HG02943 (cell line): ENCODE data around the gene HSD17B11.
"Not testable (repeated sequence)": the region's sequence is repeated elsewhere in the genome, so short reads cannot be mapped to it uniquely, and the experiment has no call there.

Experiments
- ATAC-seq: cut with Tn5 transposase; IDR thresholded peaks from one replicate; pipeline ENCODE4 v1.9.1; 2021; ENCODE audit warnings: mild to moderate bottlenecking, low read depth, moderate library complexity; ENCODE audit not compliant: unreplicated experiment

HSD17B11 gene

DNA sequence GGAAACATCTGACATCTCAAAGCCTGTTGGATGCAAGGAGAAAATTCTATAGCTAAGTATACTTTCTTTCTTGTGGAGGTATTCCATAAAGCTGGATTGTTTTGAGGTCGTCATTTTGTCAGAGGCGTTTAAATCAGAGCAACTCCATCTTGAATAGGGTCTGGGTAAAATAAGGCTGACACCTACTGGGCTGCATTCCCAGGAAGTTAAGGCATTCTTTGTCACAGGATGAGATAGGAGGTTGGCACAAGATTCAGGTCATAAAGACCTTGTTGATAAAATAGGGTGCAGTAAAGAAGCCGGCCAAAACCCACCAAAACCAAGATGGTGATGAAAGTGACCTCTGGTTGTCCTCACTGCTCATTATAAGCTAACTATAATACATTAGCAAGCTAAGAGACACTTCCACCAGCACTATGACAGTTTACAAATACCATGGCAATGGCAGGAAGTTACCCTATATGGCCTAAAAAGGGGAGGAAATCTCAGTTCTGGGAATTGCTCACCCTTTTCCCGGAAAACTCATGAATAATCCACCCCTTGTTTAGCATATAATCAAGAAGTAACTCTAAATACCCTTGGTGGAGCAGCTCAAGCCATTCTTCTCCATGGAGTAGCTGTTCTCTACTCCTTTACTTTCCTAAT is 80.2 kb downstream of the HSD17B11 start:
- no peak for ATAC-seq

DNA sequence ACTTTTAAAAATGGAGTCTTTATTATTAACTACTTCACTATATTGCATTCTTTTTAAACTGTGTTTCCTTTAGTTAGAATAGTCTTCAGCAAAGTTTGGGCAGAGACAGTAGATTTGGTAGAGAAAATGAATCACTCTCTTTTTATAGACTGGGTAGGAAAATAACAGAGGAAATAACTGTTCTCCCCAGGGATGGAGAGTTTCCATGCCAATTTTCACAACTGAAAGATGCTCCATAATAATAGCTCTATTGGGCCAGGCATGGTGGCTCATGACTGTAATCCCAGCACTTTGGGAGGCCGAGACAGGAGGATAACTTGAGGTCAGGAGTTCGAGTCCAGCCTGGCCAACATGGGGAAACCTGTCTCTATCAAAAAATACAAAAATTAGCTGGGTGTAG is 81.4 kb downstream of the HSD17B11 start:
- ATAC-seq: no peak

DNA sequence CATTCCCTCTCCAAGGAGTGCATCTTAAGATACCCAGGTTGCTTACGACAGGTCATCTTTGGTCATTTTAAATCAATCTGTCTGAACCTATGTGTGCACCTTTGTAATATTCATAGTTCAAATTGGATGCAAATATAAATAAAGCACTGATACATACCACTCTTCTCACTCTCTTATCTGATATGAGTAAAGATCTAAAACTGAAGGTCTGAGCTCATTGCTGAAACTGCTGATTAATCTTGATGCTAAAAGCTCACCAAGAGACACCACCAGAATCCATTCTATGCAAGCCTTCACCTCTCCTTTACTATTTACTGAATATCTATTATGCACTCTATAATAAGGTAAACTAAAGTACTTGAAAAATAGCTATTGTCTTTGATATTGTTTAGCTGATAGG is 84.9 kb downstream of the HSD17B11 start:
- ATAC-seq: no peak

DNA sequence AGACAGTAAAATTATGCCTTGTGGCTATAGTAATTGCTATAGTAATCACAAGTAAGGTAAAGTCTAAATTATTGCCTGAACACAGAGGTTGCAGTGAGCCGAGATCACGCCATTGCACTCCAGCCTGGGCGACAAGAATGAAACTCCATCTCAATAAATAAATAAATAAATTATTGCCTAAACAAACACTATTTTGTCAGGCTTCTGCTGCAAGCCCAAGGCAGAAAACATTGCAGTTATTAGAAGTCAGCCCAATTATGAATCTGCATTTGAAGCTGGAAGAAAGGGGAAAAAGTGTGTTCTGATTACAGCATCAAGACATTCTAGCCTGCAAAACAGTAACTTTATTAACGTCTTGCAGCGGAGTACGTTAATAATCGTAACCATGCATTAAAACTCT is 85.4 kb downstream of the HSD17B11 start:
- no peak for ATAC-seq

DNA sequence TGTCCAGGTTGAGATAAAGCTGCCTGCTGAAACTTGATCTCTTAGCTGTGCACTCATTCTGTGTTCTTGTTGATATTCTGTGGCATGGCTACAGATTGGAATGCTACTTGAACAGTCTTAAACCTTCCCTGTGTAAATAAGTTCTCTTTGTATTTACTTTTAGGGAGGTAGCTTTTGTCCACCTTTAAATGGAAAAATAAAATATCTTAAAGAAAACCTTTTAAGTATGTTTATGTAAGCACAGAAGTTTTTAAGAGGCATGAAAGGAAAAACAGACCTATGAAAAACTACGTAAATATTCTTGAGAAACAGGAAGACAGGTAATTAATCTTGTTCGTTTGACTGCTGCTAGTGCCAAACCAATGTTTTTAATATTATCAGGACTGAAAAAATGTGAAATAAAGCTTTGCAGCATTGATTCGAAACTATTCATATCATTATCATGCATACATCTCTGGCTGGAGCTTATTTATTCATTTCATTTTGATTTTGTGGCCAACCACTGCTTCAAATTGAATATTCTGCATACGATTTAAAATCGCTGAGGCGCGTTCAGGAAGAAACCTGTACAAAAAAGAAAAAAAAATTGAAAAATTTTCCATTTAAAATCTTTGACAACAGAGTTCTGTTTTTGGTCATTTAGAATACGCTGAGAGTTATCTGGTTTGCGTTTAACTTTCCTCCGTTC is 86.1 kb downstream of the HSD17B11 start:
- ATAC-seq: no peak

DNA sequence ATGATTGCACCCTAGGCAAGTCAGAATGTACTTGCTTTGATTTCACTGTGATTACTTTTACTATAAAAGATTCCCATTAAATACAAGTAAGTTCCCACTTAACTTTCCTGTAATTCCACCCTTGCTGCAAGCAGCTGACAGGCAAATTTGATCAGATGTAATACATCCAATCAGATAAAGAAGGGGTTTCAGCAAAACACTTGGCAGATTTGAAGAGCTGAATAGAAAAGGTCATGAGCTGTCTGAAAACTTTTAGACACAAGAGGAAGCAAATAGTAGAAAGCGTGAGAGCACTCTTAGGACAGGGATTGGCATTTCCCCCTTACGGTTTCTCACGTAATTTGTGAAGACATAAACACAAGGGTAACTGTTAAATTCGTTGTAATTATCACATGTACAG is 91.1 kb downstream of the HSD17B11 start:
- no peak for ATAC-seq

DNA sequence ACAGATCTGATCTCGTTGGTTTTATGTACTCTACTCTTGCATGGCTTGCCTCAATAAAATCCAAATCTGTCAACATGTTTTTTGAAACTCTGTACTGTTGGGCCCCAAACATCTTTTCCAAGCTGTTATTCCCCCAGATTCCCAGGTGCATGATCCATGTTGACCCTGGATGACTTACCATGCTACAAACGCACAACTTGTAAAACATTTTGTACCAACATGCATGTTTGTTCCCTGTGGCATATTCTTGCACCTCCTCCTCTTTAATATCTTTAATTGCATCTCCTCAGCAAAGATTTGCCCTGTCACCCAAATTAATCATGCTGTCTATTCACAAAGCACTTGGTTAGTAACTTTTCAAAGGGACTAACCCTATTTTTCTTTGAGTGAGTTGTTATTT is 92.6 kb downstream of the HSD17B11 start:
- ATAC-seq: no peak

DNA sequence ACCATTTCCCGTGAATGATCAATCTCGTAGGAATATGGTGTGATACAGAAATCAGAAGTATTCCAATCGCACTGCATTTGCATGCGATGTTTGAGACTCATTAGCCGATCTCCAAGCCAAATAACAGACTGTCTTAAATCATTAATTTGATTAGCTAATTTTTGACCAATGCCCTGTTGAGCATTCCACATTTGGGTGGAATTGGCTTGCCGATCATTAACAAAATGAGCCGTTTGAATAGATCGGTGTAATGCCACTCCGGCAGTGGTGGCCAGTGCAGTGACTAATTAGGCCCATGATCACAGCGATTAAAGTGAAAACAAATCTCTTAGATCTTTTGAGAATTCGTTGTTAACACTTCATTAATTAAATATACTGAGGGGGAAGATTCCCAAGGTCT is 96.1 kb downstream of the HSD17B11 start:
- not testable (repeated sequence) for ATAC-seq

DNA sequence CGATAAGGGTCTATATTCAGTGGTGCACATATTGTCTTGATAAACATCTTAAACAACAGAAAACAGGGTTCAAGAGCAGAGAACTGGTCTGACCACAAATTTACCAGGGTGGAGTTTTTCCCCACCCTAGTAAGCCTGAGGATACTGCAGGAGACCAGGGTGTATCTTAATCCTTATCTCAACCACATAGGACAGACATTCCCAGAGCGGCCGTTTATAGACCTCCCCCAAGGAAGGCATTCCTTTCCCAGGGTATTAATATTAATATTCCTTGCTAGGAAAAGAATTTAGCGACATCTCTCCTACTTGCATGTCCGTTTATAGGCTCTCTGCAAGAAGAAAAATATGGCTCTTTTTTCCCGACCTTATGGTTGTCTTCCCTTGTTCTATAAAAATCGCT is 97.1 kb downstream of the HSD17B11 start:
- not testable (repeated sequence) for ATAC-seq

DNA sequence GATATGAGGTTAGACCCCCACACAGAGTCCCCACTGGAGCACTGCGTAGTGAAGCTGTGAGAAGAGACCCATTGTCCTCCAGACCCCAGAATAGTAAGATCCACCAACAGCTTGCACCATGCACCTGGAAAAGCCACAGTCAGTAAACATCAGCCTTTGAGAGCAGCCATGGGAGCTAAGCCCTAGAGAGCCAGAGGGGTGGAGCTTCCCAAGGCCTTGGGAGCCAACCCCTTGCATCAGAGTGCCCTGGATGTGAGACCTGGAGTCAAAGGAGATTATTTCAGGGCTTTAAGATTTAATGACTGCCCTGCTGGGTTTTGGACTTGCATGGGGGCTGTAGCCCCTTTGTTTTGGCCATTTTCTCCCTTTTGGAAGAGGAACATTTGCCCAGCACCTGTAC is 104.0 kb downstream of the HSD17B11 start:
- no peak for ATAC-seq
